ENCODE data around the gene PARP2.
"Not testable (repeated sequence)": the region's sequence is repeated elsewhere in the genome, so short reads cannot be mapped to it uniquely, and the experiment has no call there.

The PARP2 gene

GRCh38 chr14:20343092-20343861, at the start of gene PARP2:
Gene PARP2, plus strand, starts transcription at chr14:20343635. Its CDS starts 7 bp downstream, at chr14:20343642.
- FAIRE-seq = peak; percentile 99

- FAIRE-seq = no peak
These were observed 48.8 kb upstream of the PARP2 start for GRCh38 chr14:20294636-20295035.

- FAIRE-seq = no peak
These were observed 48.4 kb upstream of the PARP2 start for GRCh38 chr14:20295067-20295466.

GRCh38 chr14:20302042-20302755, 41.2 kb upstream of the PARP2 start:
- no peak for FAIRE-seq

GRCh38 chr14:20305265-20306078, 38.0 kb upstream of the PARP2 start, which contains the start of gene TTC5:
Gene TTC5, minus strand, starts transcription at chr14:20305951. Its CDS starts 14 bp downstream, at chr14:20305937.
- peak; percentile 94 for FAIRE-seq

GRCh38 chr14:20306079-20306423, 37.4 kb upstream of the PARP2 start:
- no peak for FAIRE-seq

GRCh38 chr14:20314026-20314425, 29.4 kb upstream of the PARP2 start:
- FAIRE-seq = no peak

GRCh38 chr14:20317720-20318119, 25.7 kb upstream of the PARP2 start:
- no peak for FAIRE-seq

GRCh38 chr14:20327005-20327869, 16.2 kb upstream of the PARP2 start:
- peak; percentile 97 for FAIRE-seq

- no peak for FAIRE-seq
These were observed 14.7 kb upstream of the PARP2 start for GRCh38 chr14:20328705-20329104.

GRCh38 chr14:20329355-20329754, 14.1 kb upstream of the PARP2 start:
- FAIRE-seq = no peak

GRCh38 chr14:20331053-20331613, 12.3 kb upstream of the PARP2 start:
- no peak for FAIRE-seq

GRCh38 chr14:20332431-20332787, 11.0 kb upstream of the PARP2 start:
- no peak for FAIRE-seq

- peak; percentile 99 for FAIRE-seq
These were observed 10.5 kb upstream of the PARP2 start, which contains the start of gene CCNB1IP1 for GRCh38 chr14:20332788-20333493. Gene CCNB1IP1, minus strand, starts transcription at chr14:20333279. Its CDS starts 16,756 bp downstream, at chr14:20316523.

GRCh38 chr14:20333494-20333841, 10.0 kb upstream of the PARP2 start:
- no peak for FAIRE-seq

GRCh38 chr14:20334017-20334416, 9.4 kb upstream of the PARP2 start:
- no peak for FAIRE-seq

- not testable (repeated sequence) for FAIRE-seq
These were observed 2.4 kb upstream of the PARP2 start for GRCh38 chr14:20341032-20341431.

- peak; percentile 21 for FAIRE-seq
These were observed 1.8 kb upstream of the PARP2 start for GRCh38 chr14:20341646-20342045.

- no peak for FAIRE-seq
These were observed 406 bp downstream of the PARP2 start for GRCh38 chr14:20343862-20344220.

- no peak for FAIRE-seq
These were observed 1.9 kb downstream of the PARP2 start for GRCh38 chr14:20345366-20345765.

GRCh38 chr14:20346713-20347112, 3.3 kb downstream of the PARP2 start:
- no peak for FAIRE-seq

GRCh38 chr14:20347747-20348146, 4.3 kb downstream of the PARP2 start:
- no peak for FAIRE-seq
